K562 (cell line): ENCODE measurements around the gene IMPDH2.

Experiments
- ATF3 ChIP-seq, 2 experiments: fragments of 450-650 bp in 1 of 2; sonication (generic) in 1 of 2; formaldehyde crosslinking in 1 of 2; IDR thresholded peaks in 1 of 2; conservative IDR thresholded peaks in 1 of 2; 2 replicates each; pipeline versions ENCODE4 v1.6.1 to v1.8.1; 2016 to 2023; ENCODE audit warnings: mild to moderate bottlenecking in 2 of 2, moderate library complexity in 2 of 2, inconsistent platforms in 1 of 2, missing genetic modification reagents in 1 of 2
- ATF6 ChIP-seq: sonication (generic); formaldehyde crosslinking; IDR thresholded peaks from 2 replicates; pipeline ENCODE4 v1.4.0; 2020; ENCODE audit warnings: mild to moderate bottlenecking, missing genetic modification reagents
- EZH2 ChIP-seq: IDR thresholded peaks from 2 replicates; pipeline ENCODE4 v1.6.1; 2012; ENCODE audit warnings: low read depth, mild to moderate bottlenecking, inconsistent platforms, low read length, borderline replicate concordance
- TOE1 ChIP-seq, 2 experiments: fragments of 450-650 bp in 1 of 2; sonication (generic) in 1 of 2; formaldehyde crosslinking in 1 of 2; IDR thresholded peaks; 2 replicates each; pipeline versions ENCODE4 v1.7.1 to v1.8.0; 2016 to 2022; ENCODE audit warnings: borderline replicate concordance in 2 of 2, mild to moderate bottlenecking in 2 of 2, antibody characterized with exemption in 1 of 2, inconsistent platforms in 1 of 2, low read depth in 1 of 2, missing genetic modification reagents in 1 of 2, moderate library complexity in 1 of 2
- VEZF1 ChIP-seq: fragments of 200-800 bp; sonication (Bioruptor generic); IDR thresholded peaks from 2 replicates; pipeline ENCODE4 v1.6.1; 2017; ENCODE audit warnings: missing genetic modification characterization, missing compliant biosample characterization
- ZNF23 ChIP-seq: fragments of 250-450 bp; sonication (Bioruptor Pico); IDR thresholded peaks from 2 replicates; pipeline ENCODE4 v1.4.0; 2020; ENCODE audit warnings: mild to moderate bottlenecking
- TF ChIP-seq, protein P1 (sequence below): sonication (generic); formaldehyde crosslinking; IDR thresholded peaks from 2 replicates; pipeline ENCODE4 v1.8.1; 2022; ENCODE audit warnings: missing genetic modification reagents
- TF ChIP-seq, protein P2 (sequence below): sonication (generic); formaldehyde crosslinking; IDR thresholded peaks from 2 replicates; pipeline ENCODE4 v1.8.1; 2023; ENCODE audit warnings: missing genetic modification reagents, mild to moderate bottlenecking, borderline replicate concordance
- TF ChIP-seq, protein P3 (sequence below), 3 experiments: IDR thresholded peaks in 2 of 3; conservative IDR thresholded peaks in 1 of 3; 2 replicates each; pipeline ENCODE4 v1.5.1; 2011 to 2012; ENCODE audit warnings: low read length in 3 of 3, mild to moderate bottlenecking in 3 of 3, control low read depth in 2 of 3, improper control_type of control experiment in 1 of 3, inconsistent platforms in 1 of 3, low read depth in 1 of 3, mixed read lengths in 1 of 3, moderate library complexity in 1 of 3; ENCODE audit not compliant: insufficient read depth in 2 of 3

GRCh38 chr3:49017229-49017970, 11.8 kb downstream of the IMPDH2 start:
- TF ChIP-seq, protein P1, sequence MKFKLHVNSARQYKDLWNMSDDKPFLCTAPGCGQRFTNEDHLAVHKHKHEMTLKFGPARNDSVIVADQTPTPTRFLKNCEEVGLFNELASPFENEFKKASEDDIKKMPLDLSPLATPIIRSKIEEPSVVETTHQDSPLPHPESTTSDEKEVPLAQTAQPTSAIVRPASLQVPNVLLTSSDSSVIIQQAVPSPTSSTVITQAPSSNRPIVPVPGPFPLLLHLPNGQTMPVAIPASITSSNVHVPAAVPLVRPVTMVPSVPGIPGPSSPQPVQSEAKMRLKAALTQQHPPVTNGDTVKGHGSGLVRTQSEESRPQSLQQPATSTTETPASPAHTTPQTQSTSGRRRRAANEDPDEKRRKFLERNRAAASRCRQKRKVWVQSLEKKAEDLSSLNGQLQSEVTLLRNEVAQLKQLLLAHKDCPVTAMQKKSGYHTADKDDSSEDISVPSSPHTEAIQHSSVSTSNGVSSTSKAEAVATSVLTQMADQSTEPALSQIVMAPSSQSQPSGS, result no peak
- TF ChIP-seq, protein P2, sequence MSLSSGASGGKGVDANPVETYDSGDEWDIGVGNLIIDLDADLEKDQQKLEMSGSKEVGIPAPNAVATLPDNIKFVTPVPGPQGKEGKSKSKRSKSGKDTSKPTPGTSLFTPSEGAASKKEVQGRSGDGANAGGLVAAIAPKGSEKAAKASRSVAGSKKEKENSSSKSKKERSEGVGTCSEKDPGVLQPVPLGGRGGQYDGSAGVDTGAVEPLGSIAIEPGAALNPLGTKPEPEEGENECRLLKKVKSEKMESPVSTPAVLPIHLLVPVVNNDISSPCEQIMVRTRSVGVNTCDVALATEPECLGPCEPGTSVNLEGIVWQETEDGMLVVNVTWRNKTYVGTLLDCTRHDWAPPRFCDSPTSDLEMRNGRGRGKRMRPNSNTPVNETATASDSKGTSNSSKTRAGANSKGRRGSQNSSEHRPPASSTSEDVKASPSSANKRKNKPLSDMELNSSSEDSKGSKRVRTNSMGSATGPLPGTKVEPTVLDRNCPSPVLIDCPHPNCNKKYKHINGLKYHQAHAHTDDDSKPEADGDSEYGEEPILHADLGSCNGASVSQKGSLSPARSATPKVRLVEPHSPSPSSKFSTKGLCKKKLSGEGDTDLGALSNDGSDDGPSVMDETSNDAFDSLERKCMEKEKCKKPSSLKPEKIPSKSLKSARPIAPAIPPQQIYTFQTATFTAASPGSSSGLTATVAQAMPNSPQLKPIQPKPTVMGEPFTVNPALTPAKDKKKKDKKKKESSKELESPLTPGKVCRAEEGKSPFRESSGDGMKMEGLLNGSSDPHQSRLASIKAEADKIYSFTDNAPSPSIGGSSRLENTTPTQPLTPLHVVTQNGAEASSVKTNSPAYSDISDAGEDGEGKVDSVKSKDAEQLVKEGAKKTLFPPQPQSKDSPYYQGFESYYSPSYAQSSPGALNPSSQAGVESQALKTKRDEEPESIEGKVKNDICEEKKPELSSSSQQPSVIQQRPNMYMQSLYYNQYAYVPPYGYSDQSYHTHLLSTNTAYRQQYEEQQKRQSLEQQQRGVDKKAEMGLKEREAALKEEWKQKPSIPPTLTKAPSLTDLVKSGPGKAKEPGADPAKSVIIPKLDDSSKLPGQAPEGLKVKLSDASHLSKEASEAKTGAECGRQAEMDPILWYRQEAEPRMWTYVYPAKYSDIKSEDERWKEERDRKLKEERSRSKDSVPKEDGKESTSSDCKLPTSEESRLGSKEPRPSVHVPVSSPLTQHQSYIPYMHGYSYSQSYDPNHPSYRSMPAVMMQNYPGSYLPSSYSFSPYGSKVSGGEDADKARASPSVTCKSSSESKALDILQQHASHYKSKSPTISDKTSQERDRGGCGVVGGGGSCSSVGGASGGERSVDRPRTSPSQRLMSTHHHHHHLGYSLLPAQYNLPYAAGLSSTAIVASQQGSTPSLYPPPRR, result no peak
- TF ChIP-seq VEZF1 (CRISPR knock-in tag) (no peak), TOE1 (IDR thresholded peaks at IDR 0.05; ENCODE audit: borderline replicate concordance) (no peak), TOE1 (CRISPR knock-in tag; IDR thresholded peaks at IDR 0.05; ENCODE audit: borderline replicate concordance, low read depth) (no peak), EZH2 (no peak), ATF3 (IDR thresholded peaks at IDR 0.05) (no peak), ATF3 (CRISPR knock-in tag; conservative IDR thresholded peaks at IDR 0.05) (no peak), ZNF23 (CRISPR knock-in tag) (no peak), ATF6 (CRISPR knock-in tag) (no peak)
- TF ChIP-seq, protein P3, sequence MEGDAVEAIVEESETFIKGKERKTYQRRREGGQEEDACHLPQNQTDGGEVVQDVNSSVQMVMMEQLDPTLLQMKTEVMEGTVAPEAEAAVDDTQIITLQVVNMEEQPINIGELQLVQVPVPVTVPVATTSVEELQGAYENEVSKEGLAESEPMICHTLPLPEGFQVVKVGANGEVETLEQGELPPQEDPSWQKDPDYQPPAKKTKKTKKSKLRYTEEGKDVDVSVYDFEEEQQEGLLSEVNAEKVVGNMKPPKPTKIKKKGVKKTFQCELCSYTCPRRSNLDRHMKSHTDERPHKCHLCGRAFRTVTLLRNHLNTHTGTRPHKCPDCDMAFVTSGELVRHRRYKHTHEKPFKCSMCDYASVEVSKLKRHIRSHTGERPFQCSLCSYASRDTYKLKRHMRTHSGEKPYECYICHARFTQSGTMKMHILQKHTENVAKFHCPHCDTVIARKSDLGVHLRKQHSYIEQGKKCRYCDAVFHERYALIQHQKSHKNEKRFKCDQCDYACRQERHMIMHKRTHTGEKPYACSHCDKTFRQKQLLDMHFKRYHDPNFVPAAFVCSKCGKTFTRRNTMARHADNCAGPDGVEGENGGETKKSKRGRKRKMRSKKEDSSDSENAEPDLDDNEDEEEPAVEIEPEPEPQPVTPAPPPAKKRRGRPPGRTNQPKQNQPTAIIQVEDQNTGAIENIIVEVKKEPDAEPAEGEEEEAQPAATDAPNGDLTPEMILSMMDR (IDR thresholded peaks at IDR 0.05 in 2 of 3, conservative IDR thresholded peaks at IDR 0.05 in 1 of 3; ENCODE audit: insufficient read depth in 2 of 3, low read depth in 1 of 3, low read length in 3 of 3), result no peak
